GM19043 (cell line): ENCODE results near the gene MAP3K8.

Experiments used
- ATAC-seq: cut with Tn5 transposase; IDR thresholded peaks from one replicate; pipeline ENCODE4 v1.9.1; 2021; ENCODE audit warnings: low read depth; ENCODE audit not compliant: unreplicated experiment

Gene MAP3K8

GRCh38 chr10:30510932-30511700 is 77.1 kb downstream of the MAP3K8 start:
- ATAC-seq, result peak; percentile 35
